DND-41 (cell line): Measurements from ENCODE around the gene ACSL4.
"Not testable (repeated sequence)": the region's sequence is repeated elsewhere in the genome, so short reads cannot be mapped to it uniquely, and the experiment has no call there.

ENCODE experiments used
- ATAC-seq: fragments of 200-7000 bp; cut with Tn5 transposase; 3 replicates; pipeline ENCODE4 v1.9.1; 2021; ENCODE audit warnings: low read depth; ENCODE audit not compliant: insufficient read depth
- DNase-seq: peaks from one replicate; pipeline ENCODE4 v3.0.0-alpha.2; 2020
- H2AFZ ChIP-seq: 2 replicates; pipeline ENCODE4 v1.6.0; 2012; ENCODE audit warnings: low read depth, low read length
- H3K27ac ChIP-seq: 2 replicates; pipeline ENCODE4 v1.5.1; 2012; ENCODE audit warnings: low read length, inconsistent platforms
- H3K27me3 ChIP-seq: fragments of 200-600 bp; sonication (generic); 2 replicates; pipeline ENCODE4 v1.6.0; 2012; ENCODE audit warnings: low read length, mild to moderate bottlenecking, inconsistent platforms; ENCODE audit not compliant: insufficient read depth, poor library complexity
- H3K36me3 ChIP-seq: 2 replicates; pipeline ENCODE4 v1.5.1; 2012; ENCODE audit warnings: low read length, inconsistent platforms; ENCODE audit not compliant: insufficient read depth
- H3K4me1 ChIP-seq: 2 replicates; pipeline ENCODE4 v1.5.1; 2012; ENCODE audit warnings: mild to moderate bottlenecking, low read length; ENCODE audit not compliant: insufficient read depth
- H3K4me2 ChIP-seq: 2 replicates; pipeline ENCODE4 v1.6.0; 2012; ENCODE audit warnings: mild to moderate bottlenecking, moderate library complexity, low read length, inconsistent platforms; ENCODE audit not compliant: insufficient read depth
- H3K4me3 ChIP-seq, 2 experiments: fragments of 200-600 bp in 1 of 2; shearing (Covaris generic) in 1 of 2; 2 replicates each; pipeline ENCODE4 v1.5.1; 2012 to 2016; ENCODE audit warnings: inconsistent platforms in 2 of 2, low read length in 2 of 2, mild to moderate bottlenecking in 2 of 2, low read depth in 1 of 2, moderate library complexity in 1 of 2
- H3K79me2 ChIP-seq: 2 replicates; pipeline ENCODE4 v1.6.0; 2012; ENCODE audit warnings: low read length, inconsistent platforms; ENCODE audit not compliant: insufficient read depth
- H3K9ac ChIP-seq: 2 replicates; pipeline ENCODE4 v1.6.0; 2012; ENCODE audit warnings: low read depth, mild to moderate bottlenecking, inconsistent platforms, low read length, moderate library complexity
- H3K9me3 ChIP-seq: 2 replicates; pipeline ENCODE4 v1.5.1; 2012; ENCODE audit warnings: low read length, moderate library complexity, mild to moderate bottlenecking, inconsistent platforms; ENCODE audit not compliant: insufficient read depth, severe bottlenecking
- H4K20me1 ChIP-seq: 2 replicates; pipeline ENCODE4 v1.6.0; 2012; ENCODE audit warnings: low read length; ENCODE audit not compliant: insufficient read depth
- EZH2 ChIP-seq: IDR thresholded peaks from 3 replicates; pipeline ENCODE4 v1.6.1; 2012; ENCODE audit warnings: borderline replicate concordance, low read depth, mild to moderate bottlenecking, moderate library complexity, low read length, inconsistent platforms; ENCODE audit not compliant: severe bottlenecking
- TF ChIP-seq, protein P1 (sequence below): IDR thresholded peaks from 2 replicates; pipeline ENCODE4 v1.5.1; 2012; ENCODE audit warnings: borderline replicate concordance, low read length, moderate library complexity, mild to moderate bottlenecking; ENCODE audit not compliant: poor library complexity, severe bottlenecking; ENCODE audit errors: extremely low read depth

ACSL4 gene

GRCh38 chrX:109654516-109655109 lies 78.4 kb downstream of the ACSL4 start:
- no peaks in the 10 kb centered on the region for H3K79me2 ChIP-seq
- H4K20me1 ChIP-seq: no peaks in the 10 kb centered on the region
- TF ChIP-seq, protein P1, sequence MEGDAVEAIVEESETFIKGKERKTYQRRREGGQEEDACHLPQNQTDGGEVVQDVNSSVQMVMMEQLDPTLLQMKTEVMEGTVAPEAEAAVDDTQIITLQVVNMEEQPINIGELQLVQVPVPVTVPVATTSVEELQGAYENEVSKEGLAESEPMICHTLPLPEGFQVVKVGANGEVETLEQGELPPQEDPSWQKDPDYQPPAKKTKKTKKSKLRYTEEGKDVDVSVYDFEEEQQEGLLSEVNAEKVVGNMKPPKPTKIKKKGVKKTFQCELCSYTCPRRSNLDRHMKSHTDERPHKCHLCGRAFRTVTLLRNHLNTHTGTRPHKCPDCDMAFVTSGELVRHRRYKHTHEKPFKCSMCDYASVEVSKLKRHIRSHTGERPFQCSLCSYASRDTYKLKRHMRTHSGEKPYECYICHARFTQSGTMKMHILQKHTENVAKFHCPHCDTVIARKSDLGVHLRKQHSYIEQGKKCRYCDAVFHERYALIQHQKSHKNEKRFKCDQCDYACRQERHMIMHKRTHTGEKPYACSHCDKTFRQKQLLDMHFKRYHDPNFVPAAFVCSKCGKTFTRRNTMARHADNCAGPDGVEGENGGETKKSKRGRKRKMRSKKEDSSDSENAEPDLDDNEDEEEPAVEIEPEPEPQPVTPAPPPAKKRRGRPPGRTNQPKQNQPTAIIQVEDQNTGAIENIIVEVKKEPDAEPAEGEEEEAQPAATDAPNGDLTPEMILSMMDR: no peak
- TF ChIP-seq EZH2: no peak
- H3K4me2 ChIP-seq: no peak overlapping the region
- H3K9ac ChIP-seq: no peak overlapping the region
- no peaks in the 10 kb centered on the region for H3K9me3 ChIP-seq
- no peaks in the 10 kb centered on the region for H3K4me1 ChIP-seq
- H3K36me3 ChIP-seq: peaks cover 24% of the 10 kb centered on the region
- ATAC-seq (no peak), DNase-seq (no peak)
- no peak overlapping the region for H2AFZ ChIP-seq
- H3K27ac ChIP-seq: no peak overlapping the region
- no peak overlapping the region for H3K4me3 ChIP-seq
- H3K27me3 ChIP-seq: no peaks in the 10 kb centered on the region

GRCh38 chrX:109644671-109645070 lies 88.4 kb downstream of the ACSL4 start:
- H3K4me1 ChIP-seq, DNase-seq, H3K4me2 ChIP-seq, H3K27ac ChIP-seq, ATAC-seq, H3K36me3 ChIP-seq, H3K9ac ChIP-seq, H3K27me3 ChIP-seq, H4K20me1 ChIP-seq, H2AFZ ChIP-seq, H3K9me3 ChIP-seq, H3K4me3 ChIP-seq, H3K79me2 ChIP-seq: not testable (repeated sequence)

- H3K27me3 ChIP-seq: no peaks in the 10 kb centered on the region
- no peak overlapping the region for H3K9ac ChIP-seq
- no peak overlapping the region for H2AFZ ChIP-seq
- H3K27ac ChIP-seq: no peak overlapping the region
- no peak for TF ChIP-seq EZH2
- TF ChIP-seq, protein P1: no peak
- ATAC-seq: no peak
- H4K20me1 ChIP-seq: no peaks in the 10 kb centered on the region
- no peak overlapping the region for H3K4me3 ChIP-seq
- H3K9me3 ChIP-seq: no peaks in the 10 kb centered on the region
- H3K4me2 ChIP-seq: no peak overlapping the region
- H3K4me1 ChIP-seq: no peaks in the 10 kb centered on the region
- no peaks in the 10 kb centered on the region for H3K36me3 ChIP-seq
- DNase-seq: no peak
- no peaks in the 10 kb centered on the region for H3K79me2 ChIP-seq
These were observed 89.4 kb downstream of the ACSL4 start for GRCh38 chrX:109643687-109644086.

GRCh38 chrX:109638158-109638557 lies 94.9 kb downstream of the ACSL4 start:
- H3K79me2 ChIP-seq: no peaks in the 10 kb centered on the region
- H2AFZ ChIP-seq: no peak overlapping the region
- no peaks in the 10 kb centered on the region for H3K27me3 ChIP-seq
- ATAC-seq (no peak), DNase-seq (no peak)
- no peaks in the 10 kb centered on the region for H3K36me3 ChIP-seq
- H3K4me1 ChIP-seq: no peaks in the 10 kb centered on the region
- H3K27ac ChIP-seq: no peak overlapping the region
- no peaks in the 10 kb centered on the region for H4K20me1 ChIP-seq
- no peaks in the 10 kb centered on the region for H3K9me3 ChIP-seq
- no peak overlapping the region for H3K9ac ChIP-seq
- TF ChIP-seq, protein P1: no peak
- no peak for TF ChIP-seq EZH2
- H3K4me3 ChIP-seq: no peak overlapping the region
- H3K4me2 ChIP-seq: no peak overlapping the region

- not testable (repeated sequence) for DNase-seq, H3K4me2 ChIP-seq, H3K79me2 ChIP-seq, H3K4me1 ChIP-seq, H3K27me3 ChIP-seq, H3K27ac ChIP-seq, H2AFZ ChIP-seq, H3K9ac ChIP-seq, ATAC-seq, H3K36me3 ChIP-seq, H4K20me1 ChIP-seq, H3K4me3 ChIP-seq, H3K9me3 ChIP-seq
These were observed 95.6 kb downstream of the ACSL4 start for GRCh38 chrX:109637477-109637876.
